ENCODE measurements around the gene SUMO2.

DNA sequence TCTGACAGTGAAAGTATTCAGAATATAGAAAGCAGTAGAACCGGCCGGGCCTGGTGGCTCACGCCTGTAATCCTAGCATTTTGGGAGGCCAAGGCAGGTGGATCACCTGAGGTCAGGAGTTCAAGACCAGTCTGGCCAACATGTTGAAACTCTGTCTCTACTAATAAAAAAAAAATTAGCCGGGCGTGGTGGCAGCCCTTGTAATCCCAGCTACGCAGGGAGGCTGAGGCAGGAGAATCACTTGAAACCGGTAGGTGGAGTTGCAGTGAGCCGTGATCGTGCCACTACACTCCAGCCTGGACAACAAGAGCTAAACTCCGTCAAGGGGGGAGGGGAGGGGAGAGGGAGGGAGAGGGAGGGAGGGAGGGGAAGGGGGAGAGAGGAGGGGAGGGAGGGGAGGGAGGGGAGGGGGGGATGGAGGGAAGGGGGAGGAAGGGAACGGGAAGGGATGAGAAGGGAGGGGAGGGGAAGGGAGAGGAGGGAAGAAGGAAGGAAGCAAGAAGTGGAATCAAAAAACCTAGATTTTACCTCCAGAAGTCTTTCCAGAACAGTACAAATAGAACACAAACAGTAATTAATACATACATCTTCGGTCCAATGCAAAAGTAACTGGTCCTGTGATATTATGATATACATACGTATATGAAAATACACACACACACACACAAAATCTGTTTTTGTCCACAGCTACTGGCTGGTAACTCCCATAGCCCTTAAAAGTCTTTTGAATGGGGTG is 40.4 kb downstream of the SUMO2 start:
- TF ChIP-seq, protein P1, sequence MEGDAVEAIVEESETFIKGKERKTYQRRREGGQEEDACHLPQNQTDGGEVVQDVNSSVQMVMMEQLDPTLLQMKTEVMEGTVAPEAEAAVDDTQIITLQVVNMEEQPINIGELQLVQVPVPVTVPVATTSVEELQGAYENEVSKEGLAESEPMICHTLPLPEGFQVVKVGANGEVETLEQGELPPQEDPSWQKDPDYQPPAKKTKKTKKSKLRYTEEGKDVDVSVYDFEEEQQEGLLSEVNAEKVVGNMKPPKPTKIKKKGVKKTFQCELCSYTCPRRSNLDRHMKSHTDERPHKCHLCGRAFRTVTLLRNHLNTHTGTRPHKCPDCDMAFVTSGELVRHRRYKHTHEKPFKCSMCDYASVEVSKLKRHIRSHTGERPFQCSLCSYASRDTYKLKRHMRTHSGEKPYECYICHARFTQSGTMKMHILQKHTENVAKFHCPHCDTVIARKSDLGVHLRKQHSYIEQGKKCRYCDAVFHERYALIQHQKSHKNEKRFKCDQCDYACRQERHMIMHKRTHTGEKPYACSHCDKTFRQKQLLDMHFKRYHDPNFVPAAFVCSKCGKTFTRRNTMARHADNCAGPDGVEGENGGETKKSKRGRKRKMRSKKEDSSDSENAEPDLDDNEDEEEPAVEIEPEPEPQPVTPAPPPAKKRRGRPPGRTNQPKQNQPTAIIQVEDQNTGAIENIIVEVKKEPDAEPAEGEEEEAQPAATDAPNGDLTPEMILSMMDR (IDR thresholded peaks at IDR 0.05; ENCODE audit: low read depth, low read length, poor library complexity, severe bottlenecking): no peak
- no peak for TF ChIP-seq EZH2phosphoT487 (IDR thresholded peaks at IDR 0.05; ENCODE audit: borderline replicate concordance, low read length)

Measured in DOHH2 (cell line).